HEK293 (cell line): ENCODE results near the gene BDKRB1.

Source experiments
- ZNF510 ChIP-seq: fragments of 450-650 bp; formaldehyde crosslinking; IDR thresholded peaks from 2 replicates; pipeline ENCODE4 v1.5.1; 2018; ENCODE audit warnings: mild to moderate bottlenecking, missing genetic modification characterization, missing biosample characterization; ENCODE audit not compliant: insufficient replicate concordance
- ZSCAN16 ChIP-seq: fragments of 450-650 bp; formaldehyde crosslinking; IDR thresholded peaks from 2 replicates; pipeline ENCODE4 v1.5.1; 2016; ENCODE audit warnings: missing biosample characterization, missing genetic modification characterization

GRCh38 chr14:96261053-96261452 is 5.0 kb downstream of the BDKRB1 start:
- TF ChIP-seq ZNF510 (tag by site-specific recombination): no peak
- no peak for TF ChIP-seq ZSCAN16
